HG03520 (cell line): ENCODE measurements around the gene CCDC134.

Source experiments
- ATAC-seq: cut with Tn5 transposase; IDR thresholded peaks from one replicate; pipeline ENCODE4 v1.9.1; 2021; ENCODE audit warnings: mild to moderate bottlenecking, moderate library complexity; ENCODE audit not compliant: unreplicated experiment

Gene CCDC134

GRCh38 chr22:41800348-41801146 is at the start of gene CCDC134:
Gene CCDC134 (plus strand): TSS chr22:41800679. CDS start chr22:41808891, 8,212 bp downstream.
- peak; percentile 77 for ATAC-seq

- no peak for ATAC-seq
Measured at GRCh38 chr22:41752011-41752970, 48.2 kb upstream of the CCDC134 start.

GRCh38 chr22:41753984-41754383 is 46.5 kb upstream of the CCDC134 start:
- ATAC-seq, result no peak

GRCh38 chr22:41757502-41757901 is 43.0 kb upstream of the CCDC134 start:
- ATAC-seq, result no peak

- no peak for ATAC-seq
Measured at GRCh38 chr22:41758231-41758630, 42.2 kb upstream of the CCDC134 start.

GRCh38 chr22:41762980-41763779 is 37.3 kb upstream of the CCDC134 start:
- ATAC-seq, result no peak

GRCh38 chr22:41766476-41766875 is 34.0 kb upstream of the CCDC134 start:
- ATAC-seq, result no peak

- ATAC-seq, result no peak
Measured at GRCh38 chr22:41768430-41768829, 32.0 kb upstream of the CCDC134 start.

GRCh38 chr22:41770715-41771468 is 29.6 kb upstream of the CCDC134 start:
- no peak for ATAC-seq

GRCh38 chr22:41772198-41772597 is 28.3 kb upstream of the CCDC134 start:
- no peak for ATAC-seq

- ATAC-seq, result no peak
Measured at GRCh38 chr22:41772645-41773044, 27.8 kb upstream of the CCDC134 start.

- ATAC-seq, result no peak
Measured at GRCh38 chr22:41775338-41775737, 25.1 kb upstream of the CCDC134 start.

GRCh38 chr22:41775976-41776375 is 24.5 kb upstream of the CCDC134 start:
- ATAC-seq, result no peak

- ATAC-seq, result no peak
Measured at GRCh38 chr22:41776381-41776780, 24.1 kb upstream of the CCDC134 start.

GRCh38 chr22:41777749-41778425 is 22.6 kb upstream of the CCDC134 start:
- ATAC-seq, result no peak

GRCh38 chr22:41779929-41780505 is 20.5 kb upstream of the CCDC134 start:
- ATAC-seq, result no peak

- peak; percentile 67 for ATAC-seq
Measured at GRCh38 chr22:41780746-41781505, 19.6 kb upstream of the CCDC134 start.

- ATAC-seq, result peak; percentile 22
Measured at GRCh38 chr22:41781507-41781906, 19.0 kb upstream of the CCDC134 start.

GRCh38 chr22:41782316-41782715 is 18.2 kb upstream of the CCDC134 start:
- ATAC-seq, result no peak
